ENCODE results near the gene F10.

DNA sequence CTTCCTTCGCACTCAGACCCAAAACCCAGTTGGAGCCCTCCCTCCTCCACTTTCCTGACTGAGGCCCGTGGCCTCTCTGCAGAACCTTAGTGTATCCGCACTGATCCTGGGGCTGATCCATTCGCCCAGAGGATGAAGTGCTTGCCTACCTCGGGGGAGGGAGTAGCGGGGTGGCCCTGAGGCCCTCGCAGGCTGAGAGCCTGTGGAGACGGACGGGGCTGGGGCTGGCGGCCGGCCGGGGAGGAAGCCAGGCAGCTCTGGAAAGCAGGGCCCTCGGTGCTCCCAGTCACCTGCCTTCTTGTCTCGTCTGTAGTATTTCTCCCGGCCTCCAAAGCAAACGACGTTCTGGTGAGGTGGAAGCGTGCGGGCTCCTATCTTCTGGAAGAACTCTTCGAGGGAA lies 37.1 kb downstream of the F10 start:
- TF ChIP-seq, protein P1, sequence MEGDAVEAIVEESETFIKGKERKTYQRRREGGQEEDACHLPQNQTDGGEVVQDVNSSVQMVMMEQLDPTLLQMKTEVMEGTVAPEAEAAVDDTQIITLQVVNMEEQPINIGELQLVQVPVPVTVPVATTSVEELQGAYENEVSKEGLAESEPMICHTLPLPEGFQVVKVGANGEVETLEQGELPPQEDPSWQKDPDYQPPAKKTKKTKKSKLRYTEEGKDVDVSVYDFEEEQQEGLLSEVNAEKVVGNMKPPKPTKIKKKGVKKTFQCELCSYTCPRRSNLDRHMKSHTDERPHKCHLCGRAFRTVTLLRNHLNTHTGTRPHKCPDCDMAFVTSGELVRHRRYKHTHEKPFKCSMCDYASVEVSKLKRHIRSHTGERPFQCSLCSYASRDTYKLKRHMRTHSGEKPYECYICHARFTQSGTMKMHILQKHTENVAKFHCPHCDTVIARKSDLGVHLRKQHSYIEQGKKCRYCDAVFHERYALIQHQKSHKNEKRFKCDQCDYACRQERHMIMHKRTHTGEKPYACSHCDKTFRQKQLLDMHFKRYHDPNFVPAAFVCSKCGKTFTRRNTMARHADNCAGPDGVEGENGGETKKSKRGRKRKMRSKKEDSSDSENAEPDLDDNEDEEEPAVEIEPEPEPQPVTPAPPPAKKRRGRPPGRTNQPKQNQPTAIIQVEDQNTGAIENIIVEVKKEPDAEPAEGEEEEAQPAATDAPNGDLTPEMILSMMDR (conservative IDR thresholded peaks at IDR 0.05; ENCODE audit: low read depth in 2 of 2): no peak
- TF ChIP-seq, protein P2, sequence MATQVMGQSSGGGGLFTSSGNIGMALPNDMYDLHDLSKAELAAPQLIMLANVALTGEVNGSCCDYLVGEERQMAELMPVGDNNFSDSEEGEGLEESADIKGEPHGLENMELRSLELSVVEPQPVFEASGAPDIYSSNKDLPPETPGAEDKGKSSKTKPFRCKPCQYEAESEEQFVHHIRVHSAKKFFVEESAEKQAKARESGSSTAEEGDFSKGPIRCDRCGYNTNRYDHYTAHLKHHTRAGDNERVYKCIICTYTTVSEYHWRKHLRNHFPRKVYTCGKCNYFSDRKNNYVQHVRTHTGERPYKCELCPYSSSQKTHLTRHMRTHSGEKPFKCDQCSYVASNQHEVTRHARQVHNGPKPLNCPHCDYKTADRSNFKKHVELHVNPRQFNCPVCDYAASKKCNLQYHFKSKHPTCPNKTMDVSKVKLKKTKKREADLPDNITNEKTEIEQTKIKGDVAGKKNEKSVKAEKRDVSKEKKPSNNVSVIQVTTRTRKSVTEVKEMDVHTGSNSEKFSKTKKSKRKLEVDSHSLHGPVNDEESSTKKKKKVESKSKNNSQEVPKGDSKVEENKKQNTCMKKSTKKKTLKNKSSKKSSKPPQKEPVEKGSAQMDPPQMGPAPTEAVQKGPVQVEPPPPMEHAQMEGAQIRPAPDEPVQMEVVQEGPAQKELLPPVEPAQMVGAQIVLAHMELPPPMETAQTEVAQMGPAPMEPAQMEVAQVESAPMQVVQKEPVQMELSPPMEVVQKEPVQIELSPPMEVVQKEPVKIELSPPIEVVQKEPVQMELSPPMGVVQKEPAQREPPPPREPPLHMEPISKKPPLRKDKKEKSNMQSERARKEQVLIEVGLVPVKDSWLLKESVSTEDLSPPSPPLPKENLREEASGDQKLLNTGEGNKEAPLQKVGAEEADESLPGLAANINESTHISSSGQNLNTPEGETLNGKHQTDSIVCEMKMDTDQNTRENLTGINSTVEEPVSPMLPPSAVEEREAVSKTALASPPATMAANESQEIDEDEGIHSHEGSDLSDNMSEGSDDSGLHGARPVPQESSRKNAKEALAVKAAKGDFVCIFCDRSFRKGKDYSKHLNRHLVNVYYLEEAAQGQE (IDR thresholded peaks at IDR 0.05; ENCODE audit: unreplicated experiment): no peak
- TF ChIP-seq EZH2 (IDR thresholded peaks at IDR 0.05; ENCODE audit: low read depth, unreplicated experiment) (no peak), POLR2AphosphoS5 (IDR thresholded peaks at IDR 0.05; ENCODE audit: low read depth) (no peak), JUNB (IDR thresholded peaks at IDR 0.05; ENCODE audit: unreplicated experiment) (no peak), EZH2phosphoT487 (IDR thresholded peaks at IDR 0.05; ENCODE audit: unreplicated experiment) (no peak), CREB1 (CRISPR knock-in tag; IDR thresholded peaks at IDR 0.05; ENCODE audit: low read depth) (no peak)
- TF ChIP-seq, protein P3, sequence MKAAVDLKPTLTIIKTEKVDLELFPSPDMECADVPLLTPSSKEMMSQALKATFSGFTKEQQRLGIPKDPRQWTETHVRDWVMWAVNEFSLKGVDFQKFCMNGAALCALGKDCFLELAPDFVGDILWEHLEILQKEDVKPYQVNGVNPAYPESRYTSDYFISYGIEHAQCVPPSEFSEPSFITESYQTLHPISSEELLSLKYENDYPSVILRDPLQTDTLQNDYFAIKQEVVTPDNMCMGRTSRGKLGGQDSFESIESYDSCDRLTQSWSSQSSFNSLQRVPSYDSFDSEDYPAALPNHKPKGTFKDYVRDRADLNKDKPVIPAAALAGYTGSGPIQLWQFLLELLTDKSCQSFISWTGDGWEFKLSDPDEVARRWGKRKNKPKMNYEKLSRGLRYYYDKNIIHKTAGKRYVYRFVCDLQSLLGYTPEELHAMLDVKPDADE (IDR thresholded peaks at IDR 0.05): no peak

All from GM23338 (cell line).